ENCODE results near the gene SORD.
"Not testable (repeated sequence)": the region's sequence is repeated elsewhere in the genome, so short reads cannot be mapped to it uniquely, and the experiment has no call there.

- TF ChIP-seq CTCF, POLR2A (IDR thresholded peaks at IDR 0.05): not testable (repeated sequence)
These were observed 8.6 kb downstream of the SORD start for GRCh38 chr15:45031522-45032028.
